NCI-H446 (cell line): Measurements from ENCODE around the gene TP73.
A peak's percentile ranks its signal among the peaks of the same experiment; 100 is the strongest.

Experiments used
- DNase-seq, 2 experiments: peaks; one replicate each; lab custom pipeline; 2025; lab: John Stamatoyannopoulos, UW

TP73 gene

GRCh38 chr1:3651930-3652547 lies at the start of gene TP73:
TP73 (plus strand) TSS chr1:3652516; CDS start chr1:3682366, 29,850 bp downstream.
- DNase-seq = peak; percentile 44 to 83

- no peak for DNase-seq
Measured at GRCh38 chr1:3603156-3603555, 49.2 kb upstream of the TP73 start.

- DNase-seq = no peak
Measured at GRCh38 chr1:3603571-3604467, 48.5 kb upstream of the TP73 start.

- DNase-seq = no peak
Measured at GRCh38 chr1:3604468-3604974, 47.8 kb upstream of the TP73 start.

GRCh38 chr1:3604997-3605823 lies 47.1 kb upstream of the TP73 start:
- DNase-seq = no peak

GRCh38 chr1:3606779-3607702 lies 45.3 kb upstream of the TP73 start:
- DNase-seq = no peak

- peak in 1 of 2 experiments; percentile 44 for DNase-seq
Measured at GRCh38 chr1:3607703-3608065, 44.6 kb upstream of the TP73 start.

- DNase-seq = no peak
Measured at GRCh38 chr1:3608154-3608553, 44.2 kb upstream of the TP73 start.

GRCh38 chr1:3609016-3609768 lies 43.1 kb upstream of the TP73 start:
- peak in 1 of 2 experiments; percentile 63 for DNase-seq

- DNase-seq = no peak
Measured at GRCh38 chr1:3609769-3610526, 42.4 kb upstream of the TP73 start.

- DNase-seq = peak; percentile 80 to 93
Measured at GRCh38 chr1:3610527-3611169, 41.7 kb upstream of the TP73 start.

GRCh38 chr1:3611170-3612019 lies 40.9 kb upstream of the TP73 start, which contains the start of gene MEGF6:
MEGF6 (minus strand) TSS chr1:3611508; CDS start chr1:3611268, 240 bp downstream.
- peak; percentile 33 to 89 for DNase-seq

- no peak for DNase-seq
Measured at GRCh38 chr1:3612123-3612522, 40.2 kb upstream of the TP73 start.

- peak in 1 of 2 experiments; percentile 41 for DNase-seq
Measured at GRCh38 chr1:3614755-3615742, 37.3 kb upstream of the TP73 start.

GRCh38 chr1:3616861-3617260 lies 35.5 kb upstream of the TP73 start:
- DNase-seq = no peak

GRCh38 chr1:3617806-3618345 lies 34.4 kb upstream of the TP73 start:
- DNase-seq = no peak

- no peak for DNase-seq
Measured at GRCh38 chr1:3618531-3618880, 33.8 kb upstream of the TP73 start.
